HEK293 (cell line): Measurements from ENCODE around the gene SLC2A6.

Experiments
- CTCF ChIA-PET: fragments of 350-600 bp; formaldehyde crosslinking; extraction: SDS; loops from one replicate; lab custom pipeline; 2021; ENCODE audit warnings: antibody characterized with exemption; lab: Yijun Ruan, JAX
- POLR2A ChIA-PET: fragments of 300-600 bp; formaldehyde crosslinking; extraction: SDS; loops from one replicate; lab custom pipeline; 2020; ENCODE audit warnings: antibody characterized with exemption, inconsistent platforms; lab: Yijun Ruan, JAX
- H3K27ac ChIP-seq: fragments of 200-500 bp; sonication (Bioruptor generic); 2 replicates; pipeline ENCODE4 v1.5.1; 2014; ENCODE audit warnings: low read depth, low read length, control low read depth, inconsistent platforms; ENCODE audit errors: extremely low read depth
- H3K36me3 ChIP-seq, 2 experiments: fragments of 200-500 bp in 1 of 2; sonication (Bioruptor generic) in 1 of 2; 1 replicate in 1 of 2; 2 replicates in 1 of 2; pipeline ENCODE4 v1.5.1; 2014 to 2017; ENCODE audit warnings: inconsistent platforms in 2 of 2, low read length in 2 of 2; ENCODE audit not compliant: control insufficient read depth in 2 of 2, insufficient read depth in 1 of 2
- H3K4me1 ChIP-seq: fragments of 200-500 bp; sonication (Bioruptor generic); 2 replicates; pipeline ENCODE4 v1.5.1; 2014; ENCODE audit warnings: mild to moderate bottlenecking, low read length, inconsistent platforms; ENCODE audit not compliant: control insufficient read depth, insufficient read depth
- H3K4me3 ChIP-seq: 2 replicates; pipeline ENCODE4 v1.5.1; 2011; ENCODE audit warnings: low read depth, mild to moderate bottlenecking, control low read depth, low read length, moderate library complexity
- H3K9me3 ChIP-seq: fragments of 200-500 bp; sonication (Bioruptor generic); 2 replicates; pipeline ENCODE4 v1.5.1; 2014; ENCODE audit warnings: low read depth, low read length, inconsistent platforms; ENCODE audit not compliant: control insufficient read depth, insufficient read depth
- GLIS1 ChIP-seq: fragments of 450-650 bp; formaldehyde crosslinking; IDR thresholded peaks from 2 replicates; pipeline ENCODE4 v1.5.1; 2016; ENCODE audit warnings: missing biosample characterization, missing genetic modification characterization
- KLF1 ChIP-seq: fragments of 450-650 bp; formaldehyde crosslinking; IDR thresholded peaks from 2 replicates; pipeline ENCODE4 v1.5.1; 2016; ENCODE audit warnings: missing biosample characterization, missing genetic modification characterization
- YY2 ChIP-seq: fragments of 450-650 bp; formaldehyde crosslinking; IDR thresholded peaks from 2 replicates; pipeline ENCODE4 v1.5.1; 2016; ENCODE audit warnings: missing biosample characterization, missing genetic modification characterization
- ZBTB20 ChIP-seq: fragments of 450-650 bp; formaldehyde crosslinking; IDR thresholded peaks from 2 replicates; pipeline ENCODE4 v1.5.1; 2016; ENCODE audit warnings: missing biosample characterization, missing genetic modification characterization
- ZFP41 ChIP-seq: fragments of 450-650 bp; formaldehyde crosslinking; IDR thresholded peaks from 2 replicates; pipeline ENCODE4 v1.5.1; 2016; ENCODE audit warnings: missing biosample characterization, missing genetic modification characterization, borderline replicate concordance
- ZIC2 ChIP-seq: fragments of 450-650 bp; formaldehyde crosslinking; IDR thresholded peaks from 2 replicates; pipeline ENCODE4 v1.5.1; 2016; ENCODE audit warnings: missing biosample characterization, missing genetic modification characterization
- ZNF148 ChIP-seq: fragments of 450-650 bp; formaldehyde crosslinking; IDR thresholded peaks from 2 replicates; pipeline ENCODE4 v1.5.0; 2017; ENCODE audit warnings: missing biosample characterization, missing genetic modification characterization, borderline replicate concordance
- ZNF302 ChIP-seq: fragments of 450-650 bp; formaldehyde crosslinking; IDR thresholded peaks from 2 replicates; pipeline ENCODE4 v1.5.1; 2016; ENCODE audit warnings: missing biosample characterization, missing genetic modification characterization, low read depth
- ZNF324 ChIP-seq: fragments of 450-650 bp; formaldehyde crosslinking; IDR thresholded peaks from 2 replicates; pipeline ENCODE4 v1.5.1; 2016; ENCODE audit warnings: missing biosample characterization, missing genetic modification characterization
- ZNF701 ChIP-seq: fragments of 450-650 bp; formaldehyde crosslinking; IDR thresholded peaks from 2 replicates; pipeline ENCODE4 v1.5.1; 2016; ENCODE audit warnings: missing biosample characterization, missing genetic modification characterization
- ZSCAN23 ChIP-seq: fragments of 450-650 bp; formaldehyde crosslinking; IDR thresholded peaks from 2 replicates; pipeline ENCODE4 v1.5.1; 2016; ENCODE audit warnings: missing biosample characterization, missing genetic modification characterization
- TF ChIP-seq, protein P1 (sequence below): fragments of 450-650 bp; formaldehyde crosslinking; IDR thresholded peaks from 2 replicates; pipeline ENCODE4 v1.5.1; 2016; ENCODE audit warnings: missing biosample characterization, missing genetic modification characterization
- TF ChIP-seq, protein P2 (sequence below): fragments of 450-650 bp; formaldehyde crosslinking; IDR thresholded peaks from 2 replicates; pipeline ENCODE4 v1.5.1; 2016; ENCODE audit warnings: missing biosample characterization, missing genetic modification characterization, borderline replicate concordance

SLC2A6 gene

DNA sequence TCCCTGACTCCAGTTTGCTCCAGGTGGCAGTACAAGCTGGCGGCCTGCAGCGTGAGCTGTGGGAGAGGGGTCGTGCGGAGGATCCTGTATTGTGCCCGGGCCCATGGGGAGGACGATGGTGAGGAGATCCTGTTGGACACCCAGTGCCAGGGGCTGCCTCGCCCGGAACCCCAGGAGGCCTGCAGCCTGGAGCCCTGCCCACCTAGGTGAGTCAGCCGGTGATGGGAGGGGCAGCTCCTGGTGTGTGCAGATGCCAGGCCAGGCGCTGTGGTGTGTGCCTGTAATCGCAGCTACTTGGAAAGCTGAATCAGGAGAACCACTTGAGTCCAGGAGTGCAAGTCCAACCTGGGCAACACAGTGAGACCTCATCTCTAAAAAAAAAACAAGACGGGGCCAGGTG, 29.1 kb downstream of the SLC2A6 start:
- Histone ChIP-seq H3K27ac (no peak overlapping the region), H3K9me3 (no peaks in the 10 kb centered on the region), H3K36me3 (no peaks in the 10 kb centered on the region), H3K4me1 (no peaks in the 10 kb centered on the region), H3K4me3 (no peak overlapping the region)
- ChIA-PET POLR2A (interaction anchor here (0.7 to 1.4 kb wide), 2 partner anchors 9 to 54 kb away, joined by 3 to 12 read pairs; partner anchors contain the start of gene CACFD1), CTCF (interaction anchor here (0.7 to 1.5 kb wide), 2 partner anchors 8 to 51 kb away, joined by 3 to 7 read pairs; no protein-coding TSS in a partner anchor)
- TF ChIP-seq, protein P1, sequence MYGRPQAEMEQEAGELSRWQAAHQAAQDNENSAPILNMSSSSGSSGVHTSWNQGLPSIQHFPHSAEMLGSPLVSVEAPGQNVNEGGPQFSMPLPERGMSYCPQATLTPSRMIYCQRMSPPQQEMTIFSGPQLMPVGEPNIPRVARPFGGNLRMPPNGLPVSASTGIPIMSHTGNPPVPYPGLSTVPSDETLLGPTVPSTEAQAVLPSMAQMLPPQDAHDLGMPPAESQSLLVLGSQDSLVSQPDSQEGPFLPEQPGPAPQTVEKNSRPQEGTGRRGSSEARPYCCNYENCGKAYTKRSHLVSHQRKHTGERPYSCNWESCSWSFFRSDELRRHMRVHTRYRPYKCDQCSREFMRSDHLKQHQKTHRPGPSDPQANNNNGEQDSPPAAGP (tag by site-specific recombination) = 0 out of 2 replicates have a peak, but pooled peaks have one; percentile 18
- TF ChIP-seq KLF1 (tag by site-specific recombination) (0 out of 2 replicates have a peak, but pooled peaks have one; percentile 14), ZNF701 (tag by site-specific recombination) (no peak), ZBTB20 (tag by site-specific recombination) (no peak), GLIS1 (tag by site-specific recombination) (peak; percentile 20; the same call in 1 of the 2 replicates), ZFP41 (tag by site-specific recombination) (no peak), ZNF148 (no peak), ZNF324 (no peak), ZSCAN23 (tag by site-specific recombination) (no peak)
- TF ChIP-seq, protein P2, sequence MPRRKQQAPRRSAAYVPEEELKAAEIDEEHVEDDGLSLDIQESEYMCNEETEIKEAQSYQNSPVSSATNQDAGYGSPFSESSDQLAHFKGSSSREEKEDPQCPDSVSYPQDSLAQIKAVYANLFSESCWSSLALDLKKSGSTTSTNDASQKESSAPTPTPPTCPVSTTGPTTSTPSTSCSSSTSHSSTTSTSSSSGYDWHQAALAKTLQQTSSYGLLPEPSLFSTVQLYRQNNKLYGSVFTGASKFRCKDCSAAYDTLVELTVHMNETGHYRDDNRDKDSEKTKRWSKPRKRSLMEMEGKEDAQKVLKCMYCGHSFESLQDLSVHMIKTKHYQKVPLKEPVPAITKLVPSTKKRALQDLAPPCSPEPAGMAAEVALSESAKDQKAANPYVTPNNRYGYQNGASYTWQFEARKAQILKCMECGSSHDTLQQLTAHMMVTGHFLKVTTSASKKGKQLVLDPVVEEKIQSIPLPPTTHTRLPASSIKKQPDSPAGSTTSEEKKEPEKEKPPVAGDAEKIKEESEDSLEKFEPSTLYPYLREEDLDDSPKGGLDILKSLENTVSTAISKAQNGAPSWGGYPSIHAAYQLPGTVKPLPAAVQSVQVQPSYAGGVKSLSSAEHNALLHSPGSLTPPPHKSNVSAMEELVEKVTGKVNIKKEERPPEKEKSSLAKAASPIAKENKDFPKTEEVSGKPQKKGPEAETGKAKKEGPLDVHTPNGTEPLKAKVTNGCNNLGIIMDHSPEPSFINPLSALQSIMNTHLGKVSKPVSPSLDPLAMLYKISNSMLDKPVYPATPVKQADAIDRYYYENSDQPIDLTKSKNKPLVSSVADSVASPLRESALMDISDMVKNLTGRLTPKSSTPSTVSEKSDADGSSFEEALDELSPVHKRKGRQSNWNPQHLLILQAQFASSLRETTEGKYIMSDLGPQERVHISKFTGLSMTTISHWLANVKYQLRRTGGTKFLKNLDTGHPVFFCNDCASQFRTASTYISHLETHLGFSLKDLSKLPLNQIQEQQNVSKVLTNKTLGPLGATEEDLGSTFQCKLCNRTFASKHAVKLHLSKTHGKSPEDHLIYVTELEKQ (tag by site-specific recombination) = no peak

DNA sequence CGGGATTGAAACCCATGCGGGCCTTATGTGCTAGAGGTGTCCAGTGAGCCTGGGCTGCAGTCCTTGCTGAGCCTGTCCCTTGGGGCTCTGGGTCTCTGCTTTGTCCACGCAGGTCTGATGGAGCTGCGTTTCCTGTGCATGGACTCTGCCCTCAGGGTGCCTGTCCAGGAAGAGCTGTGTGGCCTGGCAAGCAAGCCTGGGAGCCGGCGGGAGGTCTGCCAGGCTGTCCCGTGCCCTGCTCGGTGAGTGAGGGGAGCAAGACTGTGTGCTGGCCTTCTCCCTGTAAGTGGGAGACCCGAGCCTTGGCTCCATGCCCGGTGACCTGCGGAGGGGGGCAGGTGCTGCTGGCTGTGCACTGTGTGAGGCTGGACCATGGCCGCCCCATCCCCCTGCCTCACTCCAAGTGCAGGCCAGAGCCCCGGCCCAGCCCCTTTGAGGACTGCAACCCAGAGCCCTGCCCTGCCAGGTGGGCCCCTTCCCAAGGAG, 30.4 kb downstream of the SLC2A6 start:
- CTCF ChIA-PET = interaction anchor here (0.5 kb wide), 1 partner anchor 11 kb away, joined by 3 read pairs; no protein-coding TSS in a partner anchor
- no peak overlapping the region for H3K4me3 ChIP-seq
- H3K36me3 ChIP-seq = no peaks in the 10 kb centered on the region
- TF ChIP-seq ZIC2 (tag by site-specific recombination) = peak; percentile 35
- TF ChIP-seq YY2 = no peak
- no peak overlapping the region for H3K27ac ChIP-seq
- no peaks in the 10 kb centered on the region for H3K9me3 ChIP-seq
- no peaks in the 10 kb centered on the region for H3K4me1 ChIP-seq
- POLR2A ChIA-PET = interaction anchor here (0.7 kb wide), 1 partner anchor 11 kb away, joined by 3 read pairs; the partner anchor contains the start of gene CACFD1

DNA sequence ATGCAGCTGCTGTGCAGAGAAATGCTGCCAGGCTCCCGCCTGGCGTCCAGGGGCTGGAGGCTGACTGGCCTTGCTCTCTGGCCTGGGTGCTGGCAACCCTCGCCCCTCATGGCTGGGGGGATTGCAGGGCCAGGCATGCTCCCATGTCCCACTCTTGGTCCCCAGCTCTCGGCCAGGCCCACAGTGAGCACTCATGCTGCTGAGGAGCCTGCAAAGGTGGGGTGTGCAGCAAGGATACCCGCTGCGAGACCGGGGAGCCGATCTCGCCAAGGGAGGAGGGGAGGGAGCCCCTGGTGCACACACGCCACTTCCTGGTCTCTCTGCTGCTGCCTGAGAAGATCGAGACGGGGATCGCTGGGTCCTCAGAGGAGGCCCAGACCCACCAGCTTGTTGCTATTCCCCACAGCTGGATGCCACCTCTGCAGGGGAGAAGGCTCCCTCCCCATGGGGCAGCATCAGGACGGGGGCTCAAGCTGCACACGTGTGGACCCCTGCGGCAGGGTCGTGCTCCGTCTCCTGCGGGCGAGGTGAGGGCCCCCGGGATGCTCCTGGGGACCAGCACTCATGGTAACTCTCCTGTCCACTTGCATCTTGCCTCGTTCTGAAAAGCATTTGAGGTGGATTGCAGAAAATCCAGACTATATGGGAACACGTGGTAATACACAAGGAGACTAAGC, 33.5 kb downstream of the SLC2A6 start:
- ChIA-PET POLR2A (interaction anchor here (1.0 kb wide), 1 partner anchor 115 kb away, joined by 3 read pairs; no protein-coding TSS in a partner anchor), CTCF (interaction anchor here (0.6 to 1.3 kb wide), 2 partner anchors 41 to 56 kb away, joined by 3 to 6 read pairs; no protein-coding TSS in a partner anchor)
- no peaks in the 10 kb centered on the region for H3K4me1 ChIP-seq
- no peak overlapping the region for H3K4me3 ChIP-seq
- H3K36me3 ChIP-seq = no peaks in the 10 kb centered on the region
- no peaks in the 10 kb centered on the region for H3K9me3 ChIP-seq
- TF ChIP-seq ZIC2 (tag by site-specific recombination) (peak; percentile 76), ZNF302 (no peak)
- H3K27ac ChIP-seq = no peak overlapping the region
